ENCODE measurements around the gene HFE. TPM values are rescaled to one million over a fixed set of nuclear protein-coding genes. Genes with fewer than 3 reads are reported as not detected.

HFE gene
- total RNA-seq, 2 donors from 2014 or later = 1.8 to 2.1 TPM

DNA sequence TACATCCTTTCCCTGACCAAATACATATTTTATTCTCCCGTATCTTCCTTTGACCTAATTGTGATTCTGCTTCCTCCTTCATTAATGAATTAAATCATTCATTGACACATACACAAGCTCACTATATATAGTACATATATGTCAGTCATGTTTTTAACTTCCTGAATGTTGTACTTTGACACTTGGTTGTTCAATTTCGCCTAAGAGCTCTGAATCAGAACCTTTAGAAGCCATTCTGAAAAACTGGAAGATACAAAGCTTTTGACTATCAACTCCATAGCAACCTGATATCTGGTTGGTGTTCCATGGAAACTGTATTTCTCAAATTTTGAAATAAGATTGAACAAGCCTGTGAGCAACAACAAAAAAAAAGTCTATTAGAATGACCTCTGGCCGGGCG, 27.3 kb upstream of the HFE start:
- H3K9ac ChIP-seq (ENCODE audit: extremely low read depth, low read length, poor library complexity, severe bottlenecking) = no peak overlapping the region
- H3K4me3 ChIP-seq (ENCODE audit: low read length) = no peak overlapping the region
- no peaks in the 10 kb centered on the region for H3K27me3 ChIP-seq (ENCODE audit: control insufficient read depth, insufficient read depth, low read length, poor library complexity, severe bottlenecking)
- H3K27me3 Mint-ChIP-seq (ENCODE audit: insufficient read depth) = no peaks in the 10 kb centered on the region
- no peaks in the 10 kb centered on the region for H3K36me3 ChIP-seq (ENCODE audit: control insufficient read depth, insufficient read depth, low read length)
- no peaks in the 10 kb centered on the region for H3K9me3 Mint-ChIP-seq
- H3K4me1 Mint-ChIP-seq = peaks cover 11% of the 10 kb centered on the region
- H3K27ac ChIP-seq (ENCODE audit: low read depth, low read length) = no peak overlapping the region
- no peak overlapping the region for H3K27ac Mint-ChIP-seq
- no peaks in the 10 kb centered on the region for H3K9me3 ChIP-seq (ENCODE audit: control insufficient read depth, low read length)
- no peak for DNase-seq
- TF ChIP-seq, protein P1, sequence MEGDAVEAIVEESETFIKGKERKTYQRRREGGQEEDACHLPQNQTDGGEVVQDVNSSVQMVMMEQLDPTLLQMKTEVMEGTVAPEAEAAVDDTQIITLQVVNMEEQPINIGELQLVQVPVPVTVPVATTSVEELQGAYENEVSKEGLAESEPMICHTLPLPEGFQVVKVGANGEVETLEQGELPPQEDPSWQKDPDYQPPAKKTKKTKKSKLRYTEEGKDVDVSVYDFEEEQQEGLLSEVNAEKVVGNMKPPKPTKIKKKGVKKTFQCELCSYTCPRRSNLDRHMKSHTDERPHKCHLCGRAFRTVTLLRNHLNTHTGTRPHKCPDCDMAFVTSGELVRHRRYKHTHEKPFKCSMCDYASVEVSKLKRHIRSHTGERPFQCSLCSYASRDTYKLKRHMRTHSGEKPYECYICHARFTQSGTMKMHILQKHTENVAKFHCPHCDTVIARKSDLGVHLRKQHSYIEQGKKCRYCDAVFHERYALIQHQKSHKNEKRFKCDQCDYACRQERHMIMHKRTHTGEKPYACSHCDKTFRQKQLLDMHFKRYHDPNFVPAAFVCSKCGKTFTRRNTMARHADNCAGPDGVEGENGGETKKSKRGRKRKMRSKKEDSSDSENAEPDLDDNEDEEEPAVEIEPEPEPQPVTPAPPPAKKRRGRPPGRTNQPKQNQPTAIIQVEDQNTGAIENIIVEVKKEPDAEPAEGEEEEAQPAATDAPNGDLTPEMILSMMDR (conservative IDR thresholded peaks at IDR 0.05) = no peak
- no peak overlapping the region for H3K4me3 Mint-ChIP-seq
- H3K36me3 Mint-ChIP-seq (ENCODE audit: low read depth) = no peaks in the 10 kb centered on the region
- 91 to 93% methylated on average over 4 of the region's 4 CpGs for WGBS, 2 experiments (ENCODE audit: insufficient coverage in 1 of 2, insufficient read length in 1 of 2)
- H3K4me1 ChIP-seq (ENCODE audit: control insufficient read depth, insufficient read depth, low read length) = peaks cover 4% of the 10 kb centered on the region

DNA sequence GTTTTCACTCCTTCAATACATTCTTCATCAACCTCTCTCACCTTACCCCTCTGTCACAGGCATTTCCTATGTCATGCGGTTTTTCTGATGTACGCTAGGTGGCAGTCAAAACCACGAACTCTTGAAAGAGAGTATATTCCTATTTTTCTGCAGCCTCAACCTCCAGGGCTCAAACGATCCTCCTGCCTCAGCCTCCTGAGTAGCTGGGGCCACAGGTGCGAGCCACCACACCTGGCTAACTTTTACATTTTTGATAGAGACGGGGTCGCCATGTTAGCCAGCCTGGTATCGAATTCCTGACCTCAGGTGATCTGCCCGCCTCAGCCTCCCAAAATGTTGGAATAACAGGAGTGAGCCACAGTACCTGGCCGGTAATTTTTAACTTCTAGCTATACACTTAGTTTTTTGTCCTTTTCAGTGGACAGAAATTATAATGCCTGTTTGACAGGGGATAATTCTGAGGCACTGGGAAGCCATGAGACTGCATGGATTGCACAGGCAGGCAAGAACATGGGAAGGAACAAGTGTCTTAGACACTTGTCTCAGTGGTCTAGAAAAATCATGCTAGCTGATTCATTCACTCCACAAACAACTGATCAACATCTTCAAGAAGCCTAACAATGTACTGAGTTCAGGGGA, 22.5 kb upstream of the HFE start:
- H3K36me3 Mint-ChIP-seq (ENCODE audit: low read depth) = no peaks in the 10 kb centered on the region
- H3K4me1 Mint-ChIP-seq = peaks cover 6% of the 10 kb centered on the region
- TF ChIP-seq, protein P1 (conservative IDR thresholded peaks at IDR 0.05) = peak; percentile 83
- Histone ChIP-seq H3K4me3 (ENCODE audit: low read length) (no peak overlapping the region), H3K4me1 (ENCODE audit: control insufficient read depth, insufficient read depth, low read length) (no peaks in the 10 kb centered on the region), H3K27me3 (ENCODE audit: control insufficient read depth, insufficient read depth, low read length, poor library complexity, severe bottlenecking) (no peaks in the 10 kb centered on the region), H3K9ac (ENCODE audit: extremely low read depth, low read length, poor library complexity, severe bottlenecking) (no peak overlapping the region), H3K36me3 (ENCODE audit: control insufficient read depth, insufficient read depth, low read length) (no peaks in the 10 kb centered on the region), H3K9me3 (ENCODE audit: control insufficient read depth, low read length) (no peaks in the 10 kb centered on the region), H3K27ac (ENCODE audit: low read depth, low read length) (no peak overlapping the region)
- no peak overlapping the region for H3K4me3 Mint-ChIP-seq
- peak; percentile 64 for DNase-seq
- H3K27me3 Mint-ChIP-seq (ENCODE audit: insufficient read depth) = no peaks in the 10 kb centered on the region
- WGBS, 2 experiments (ENCODE audit: insufficient coverage in 1 of 2, insufficient read length in 1 of 2) = 34 to 49% methylated on average over 5 to 10 of the region's 10 CpGs
- H3K27ac Mint-ChIP-seq = no peak overlapping the region
- H3K9me3 Mint-ChIP-seq = no peaks in the 10 kb centered on the region

DNA sequence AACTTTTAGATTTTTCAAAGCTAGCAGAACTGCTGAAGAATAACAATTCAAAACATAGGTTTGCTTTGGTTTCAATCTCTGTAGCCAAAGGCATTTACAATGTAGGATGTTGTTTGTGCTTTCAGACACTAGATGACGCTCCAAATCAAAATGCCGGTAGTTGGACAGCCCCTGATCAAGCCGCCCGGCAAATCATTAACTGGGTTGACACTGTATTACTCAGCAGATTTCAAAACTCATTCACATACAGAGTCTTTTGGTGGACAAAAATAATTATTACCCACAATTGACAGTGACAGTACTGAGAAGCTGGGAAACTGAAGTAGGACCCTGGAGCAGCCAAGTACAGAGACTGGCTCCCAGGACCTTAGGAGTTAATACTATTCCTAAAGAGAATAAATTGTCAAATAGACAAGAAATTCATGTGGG, 21.3 kb upstream of the HFE start:
- peak overlapping the region; percentile 68 for H3K27ac Mint-ChIP-seq
- Histone ChIP-seq H3K27ac (ENCODE audit: low read depth, low read length) (no peak overlapping the region), H3K9ac (ENCODE audit: extremely low read depth, low read length, poor library complexity, severe bottlenecking) (peak overlapping the region; percentile 24), H3K27me3 (ENCODE audit: control insufficient read depth, insufficient read depth, low read length, poor library complexity, severe bottlenecking) (no peaks in the 10 kb centered on the region), H3K9me3 (ENCODE audit: control insufficient read depth, low read length) (no peaks in the 10 kb centered on the region), H3K4me3 (ENCODE audit: low read length) (no peak overlapping the region), H3K4me1 (ENCODE audit: control insufficient read depth, insufficient read depth, low read length) (no peaks in the 10 kb centered on the region), H3K36me3 (ENCODE audit: control insufficient read depth, insufficient read depth, low read length) (no peaks in the 10 kb centered on the region)
- peaks cover 8% of the 10 kb centered on the region for H3K4me1 Mint-ChIP-seq
- no peaks in the 10 kb centered on the region for H3K9me3 Mint-ChIP-seq
- no peak overlapping the region for H3K4me3 Mint-ChIP-seq
- DNase-seq = peak; percentile 74
- no peaks in the 10 kb centered on the region for H3K36me3 Mint-ChIP-seq (ENCODE audit: low read depth)
- 0 to 8% methylated on average over 1 to 4 of the region's 4 CpGs for WGBS, 2 experiments (ENCODE audit: insufficient coverage in 1 of 2, insufficient read length in 1 of 2)
- H3K27me3 Mint-ChIP-seq (ENCODE audit: insufficient read depth) = no peaks in the 10 kb centered on the region
- TF ChIP-seq, protein P1 (conservative IDR thresholded peaks at IDR 0.05) = peak; percentile 90

Measured in endodermal cell (in vitro differentiated cells).